Endothelial cell of hepatic sinusoid (primary cell): Measurements from ENCODE around the gene ZC3H12D.
"Not testable (repeated sequence)": the region's sequence is repeated elsewhere in the genome, so short reads cannot be mapped to it uniquely, and the experiment has no call there.

Source experiments
- in situ Hi-C: cut with HindIII; loops from 2 replicates; pipeline ENCODE4 v1.10.0; 2017; ENCODE audit warnings: low sequenced_read_pairs

ZC3H12D gene

DNA sequence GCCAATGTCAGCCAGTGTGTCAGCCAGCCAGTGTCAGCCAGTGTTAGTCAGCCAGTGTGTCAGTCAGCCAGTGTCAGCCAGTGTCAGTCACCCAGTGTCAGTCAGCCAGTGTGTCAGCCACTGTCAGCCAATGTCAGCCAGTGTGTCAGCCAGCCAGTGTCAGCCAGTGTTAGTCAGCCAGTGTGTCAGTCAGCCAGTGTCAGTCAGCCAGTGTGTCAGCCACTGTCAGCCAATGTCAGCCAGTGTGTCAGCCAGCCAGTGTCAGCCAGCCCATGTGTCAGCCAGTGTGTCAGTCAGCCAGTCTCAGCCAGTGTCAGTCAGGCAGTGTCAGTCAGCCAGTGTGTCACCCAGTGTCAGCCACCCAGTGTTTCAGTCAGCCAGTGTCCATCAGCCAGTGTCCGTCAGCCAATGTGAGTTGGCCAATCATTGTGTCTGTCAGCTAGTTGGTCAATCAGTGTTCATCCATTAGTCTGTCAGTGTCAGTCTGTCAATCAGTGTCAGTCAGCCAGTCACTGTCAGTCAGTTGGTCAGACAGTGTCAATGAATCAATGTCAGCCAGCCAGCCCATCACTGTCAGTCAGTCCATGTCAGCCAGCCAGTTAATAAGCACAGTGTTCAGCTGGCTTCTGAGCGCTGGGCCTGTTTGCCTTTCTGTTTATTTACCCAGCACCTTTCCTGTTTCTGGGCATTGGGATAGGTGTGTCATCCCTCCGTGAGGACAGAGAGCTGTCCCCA, 40.3 kb downstream of the ZC3H12D start:
- in situ Hi-C loops = not testable (repeated sequence)

DNA sequence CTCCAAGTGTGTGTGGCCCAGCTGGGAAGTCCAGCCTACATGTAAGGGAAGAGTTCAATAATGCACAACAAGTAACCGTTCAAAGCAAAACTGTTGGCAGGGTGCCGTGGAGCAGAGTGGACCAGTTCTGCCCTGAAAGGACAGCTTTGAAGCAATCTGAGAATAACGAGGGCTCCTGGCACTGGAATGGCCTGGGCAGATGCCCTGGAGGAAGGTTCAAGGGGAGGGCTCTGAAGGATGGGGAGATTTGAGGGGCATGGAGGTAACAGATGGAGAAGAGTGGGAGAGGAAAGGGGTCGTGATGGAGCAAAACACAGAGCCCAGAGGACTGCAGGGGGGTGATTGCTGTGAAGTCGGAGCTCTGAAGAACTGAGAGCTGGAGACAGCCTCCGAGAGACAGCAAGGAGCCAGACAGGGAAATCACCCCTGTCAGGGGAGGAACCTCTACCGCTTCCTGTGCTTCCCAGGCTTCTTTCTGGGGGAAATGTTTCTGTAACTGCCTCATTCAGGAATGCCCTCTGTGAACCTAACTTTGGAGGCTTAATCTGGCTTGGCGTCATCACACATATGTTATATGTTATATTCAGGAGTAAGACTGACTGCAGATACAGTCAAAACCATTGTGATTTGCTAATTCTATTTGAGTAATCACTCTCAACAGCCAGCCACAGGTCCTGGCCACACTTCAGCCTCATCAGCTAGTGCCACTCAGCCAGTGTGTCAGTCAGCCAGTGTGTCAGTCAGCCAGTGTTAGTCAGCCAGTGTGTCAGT, 41.2 kb downstream of the ZC3H12D start:
- in situ Hi-C loops = no loop called here

DNA sequence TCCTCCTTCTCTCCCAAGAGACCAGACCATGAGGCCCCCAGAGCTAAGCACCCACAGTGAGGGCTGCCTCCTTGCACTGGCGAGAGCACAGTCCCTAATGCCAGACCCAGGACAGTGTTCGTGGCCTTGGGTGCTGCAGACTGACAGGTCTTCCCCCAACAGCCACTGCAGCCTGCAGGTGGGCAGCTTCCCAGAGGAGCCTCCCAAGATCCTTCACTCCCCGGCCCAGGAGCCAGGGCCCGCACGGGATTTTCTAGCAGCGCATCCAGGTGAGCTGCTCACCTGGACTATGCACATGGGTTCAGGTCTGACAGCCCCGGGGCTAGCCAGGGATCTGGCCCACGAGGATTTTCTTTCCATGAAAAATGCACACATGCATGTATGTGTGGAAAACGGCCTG, 43.1 kb downstream of the ZC3H12D start:
- in situ Hi-C loops = no loop called here

GRCh38 chr6:149440735-149441671, 43.8 kb downstream of the ZC3H12D start:
- in situ Hi-C loops = no loop called here

- in situ Hi-C loops = no loop called here
These were observed 45.2 kb downstream of the ZC3H12D start for GRCh38 chr6:149439626-149440025.

GRCh38 chr6:149438855-149439254, 46.0 kb downstream of the ZC3H12D start:
- in situ Hi-C loops = no loop called here

GRCh38 chr6:149437212-149437611, 47.6 kb downstream of the ZC3H12D start:
- in situ Hi-C loops = no loop called here

- in situ Hi-C loops = no loop called here
These were observed 48.2 kb downstream of the ZC3H12D start for GRCh38 chr6:149436647-149437046.

- in situ Hi-C loops = no loop called here
These were observed 48.8 kb downstream of the ZC3H12D start for GRCh38 chr6:149435919-149436586.

DNA sequence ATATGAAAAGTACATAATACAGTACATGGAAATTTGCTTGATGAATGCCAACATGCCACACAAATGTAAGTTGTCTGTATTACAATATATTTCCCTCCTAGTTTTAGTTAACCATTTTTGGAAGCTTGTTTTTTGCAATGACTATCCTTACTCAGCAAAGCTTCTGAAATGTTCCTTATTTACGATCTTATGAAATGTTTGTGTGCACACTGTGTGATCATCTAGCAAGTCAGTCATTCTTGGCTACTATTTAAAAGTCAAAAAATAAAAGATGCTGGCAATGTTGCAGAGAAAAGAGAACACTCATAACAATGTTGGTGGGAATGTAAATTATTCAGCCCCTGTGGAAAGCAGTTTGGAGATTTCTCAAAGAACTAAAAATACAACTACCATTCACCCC, 50.9 kb downstream of the ZC3H12D start:
- in situ Hi-C loops = loop anchor here (5.0 kb wide), 4 partner anchors 97 to 402 kb away; no protein-coding TSS in a partner anchor

GRCh38 chr6:149433405-149433804, 51.4 kb downstream of the ZC3H12D start:
- in situ Hi-C loops = loop anchor here (5.0 kb wide), 4 partner anchors 96 to 401 kb away; no protein-coding TSS in a partner anchor

DNA sequence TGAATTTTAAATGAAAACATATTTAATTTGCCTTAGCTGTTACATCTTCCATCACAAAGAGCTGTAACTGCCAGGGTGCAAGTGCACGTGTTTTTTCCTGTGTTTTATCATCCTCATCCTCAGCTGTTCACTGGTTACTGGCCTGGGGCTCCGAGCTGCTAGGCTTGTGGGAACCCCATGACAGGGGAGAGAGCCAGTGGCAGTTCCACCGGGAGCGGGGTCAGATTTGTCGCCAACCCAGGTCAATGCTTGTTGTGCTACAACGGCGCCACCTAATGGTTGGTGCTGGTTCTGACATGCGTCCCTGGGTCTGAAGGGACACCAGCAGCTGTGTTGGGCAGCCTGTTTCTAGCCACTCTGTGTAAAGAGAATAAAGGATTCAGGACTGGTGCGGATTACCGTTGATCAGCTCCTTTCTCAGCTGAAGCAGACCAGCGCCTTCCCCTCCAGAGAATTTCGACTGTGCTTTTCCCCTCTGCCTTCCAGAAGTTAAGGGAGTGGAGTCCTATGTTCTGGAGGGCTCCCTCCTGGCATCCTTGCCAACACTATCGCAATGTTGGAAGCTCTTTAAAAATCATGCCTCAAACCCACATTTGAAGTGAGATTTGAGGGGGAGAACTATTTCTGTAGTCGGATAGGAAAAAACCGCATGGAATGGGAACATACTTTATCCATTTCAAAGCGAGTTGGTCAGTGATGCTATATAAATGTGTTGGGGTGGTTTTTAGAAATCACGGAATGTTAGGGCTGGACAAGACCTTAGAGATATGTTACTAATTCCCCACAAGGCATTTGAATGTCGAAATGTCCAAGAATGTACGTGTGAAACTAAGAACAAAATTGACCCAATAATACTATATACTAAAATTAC, 52.7 kb downstream of the ZC3H12D start:
- in situ Hi-C loops = loop anchor here (5.0 kb wide), 4 partner anchors 95 to 400 kb away; no protein-coding TSS in a partner anchor

GRCh38 chr6:149429427-149430360, 55.1 kb downstream of the ZC3H12D start:
- in situ Hi-C loops = loop anchor here (5.0 kb wide), 4 partner anchors 92 to 397 kb away; no protein-coding TSS in a partner anchor

DNA sequence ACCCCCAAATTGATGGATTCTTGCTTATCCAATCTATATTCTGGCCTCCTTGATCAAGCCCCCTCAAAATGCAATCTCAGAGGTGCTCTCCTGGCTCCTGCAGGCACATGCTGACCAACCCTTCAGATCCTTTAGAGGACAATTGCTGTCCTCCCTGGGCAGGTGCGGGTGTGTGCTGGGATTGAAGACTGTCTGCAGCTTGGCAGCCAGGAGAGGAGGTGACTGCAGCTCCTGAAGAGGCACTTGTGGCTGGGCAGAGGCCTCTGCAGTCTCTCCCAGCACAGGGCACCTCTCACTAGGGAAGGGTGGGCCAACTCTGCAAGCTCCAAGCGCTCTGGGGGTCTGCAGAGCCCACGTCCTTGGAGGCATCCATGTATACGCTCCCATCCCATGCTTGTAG, 56.2 kb downstream of the ZC3H12D start:
- in situ Hi-C loops = no loop called here

GRCh38 chr6:149425754-149426153, 59.1 kb downstream of the ZC3H12D start:
- in situ Hi-C loops = no loop called here

- in situ Hi-C loops = no loop called here
These were observed 59.6 kb downstream of the ZC3H12D start for GRCh38 chr6:149425224-149425623.

DNA sequence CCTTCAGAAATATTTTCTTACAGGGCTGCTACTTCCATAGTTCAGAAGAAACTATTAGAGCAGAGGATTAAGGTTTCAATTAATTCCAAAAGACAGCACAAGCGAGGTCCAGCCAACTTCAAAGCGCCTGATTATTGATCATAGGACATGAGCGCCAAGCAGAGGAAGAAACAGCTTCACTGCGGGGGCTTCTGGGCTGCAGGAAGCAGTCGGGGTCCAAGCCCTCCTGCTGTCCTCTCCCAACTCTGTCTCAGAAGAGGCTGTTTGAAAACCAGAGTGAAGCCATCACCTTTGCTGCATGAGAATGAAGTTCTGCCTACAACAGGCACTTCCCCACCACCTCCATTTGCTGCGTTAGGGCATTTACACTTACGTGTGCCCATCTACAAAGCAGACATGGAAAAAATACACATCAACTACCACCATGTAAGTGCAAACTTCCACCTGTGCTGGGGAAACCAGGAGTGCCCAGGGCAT, 60.8 kb downstream of the ZC3H12D start:
- in situ Hi-C loops = loop anchor here (25.0 kb wide), 1 partner anchor 262 kb away; no protein-coding TSS in a partner anchor

- in situ Hi-C loops = loop anchor here (25.0 kb wide), 1 partner anchor 260 kb away; no protein-coding TSS in a partner anchor
These were observed 62.2 kb downstream of the ZC3H12D start for GRCh38 chr6:149422581-149422980.
